Astrocyte of the hippocampus (primary cell): ENCODE data around the gene ZDHHC5.

Experiments used
- DNase-seq: peaks from one replicate; pipeline ENCODE4 v3.0.0; 2011; ENCODE audit warnings: low read depth, low spot score

Gene ZDHHC5

DNA sequence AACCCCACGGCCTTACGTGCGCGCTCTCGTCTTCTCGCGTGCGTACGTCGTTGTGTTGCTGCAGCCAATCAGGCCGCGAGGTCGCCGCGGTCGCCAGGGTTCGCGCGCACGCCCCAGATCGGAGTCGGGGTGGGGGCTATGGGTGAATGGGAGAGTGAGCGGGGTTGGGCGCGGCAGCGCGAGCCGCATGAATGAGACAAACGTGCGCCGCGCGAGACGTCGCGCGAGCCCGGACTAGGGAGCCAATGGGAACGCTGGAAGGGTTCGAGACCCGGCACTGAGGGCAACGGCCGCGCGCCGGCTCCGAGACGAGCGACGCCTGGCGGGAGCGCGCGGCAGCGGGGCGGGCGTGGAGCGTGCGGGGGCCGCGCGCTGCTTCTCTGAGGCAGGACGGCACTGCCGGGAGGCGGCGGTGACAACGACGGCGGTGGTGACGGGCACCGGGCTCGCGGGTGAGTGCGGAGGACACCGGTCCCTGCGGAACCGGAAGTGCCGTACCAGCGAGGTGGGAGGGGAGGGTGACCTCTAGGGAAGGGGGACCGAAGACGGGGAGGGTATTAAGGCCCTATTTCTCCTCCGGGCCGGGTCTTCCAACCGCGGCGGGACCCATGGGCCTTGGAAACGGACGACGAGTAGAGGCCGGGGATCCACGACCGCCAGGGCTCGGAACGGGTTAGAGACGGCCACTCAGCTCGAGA is at the start of gene ZDHHC5:
ZDHHC5 (plus strand) TSS at position 379 of the 698 bp plus-strand sequence. CDS start 4,977 bp downstream, outside the sequence.
- peak; percentile 100 for DNase-seq

GRCh38 chr11:57618438-57618837 is 49.5 kb upstream of the ZDHHC5 start:
- DNase-seq: no peak

GRCh38 chr11:57619331-57619730 is 48.6 kb upstream of the ZDHHC5 start:
- no peak for DNase-seq

GRCh38 chr11:57620467-57620866 is 47.4 kb upstream of the ZDHHC5 start:
- DNase-seq: no peak

- no peak for DNase-seq
Measured at GRCh38 chr11:57622263-57622662, 45.7 kb upstream of the ZDHHC5 start.

DNA sequence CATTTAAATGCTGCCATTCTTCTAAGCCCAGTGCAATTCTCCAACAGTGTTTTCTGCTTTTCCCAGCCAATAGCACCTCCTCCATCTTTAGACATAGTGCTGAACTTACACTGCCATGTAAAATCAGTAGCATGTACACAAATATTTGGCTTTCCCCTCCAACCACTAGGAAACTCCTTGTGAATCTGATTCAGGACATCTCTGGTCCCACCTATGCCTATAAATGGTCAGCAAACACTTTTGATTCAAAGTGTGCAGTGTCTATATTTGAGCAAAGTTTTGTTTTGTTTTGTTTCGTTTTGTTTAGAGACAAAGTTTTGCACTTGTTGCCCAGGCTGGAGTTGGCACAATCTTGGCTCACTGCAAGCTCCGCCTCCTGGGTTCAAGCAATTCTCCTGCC is 43.0 kb upstream of the ZDHHC5 start:
- no peak for DNase-seq

- no peak for DNase-seq
Measured at GRCh38 chr11:57626895-57627294, 41.0 kb upstream of the ZDHHC5 start.

- no peak for DNase-seq
Measured at GRCh38 chr11:57630171-57630570, 37.7 kb upstream of the ZDHHC5 start.

- DNase-seq: no peak
Measured at GRCh38 chr11:57632116-57632515, 35.8 kb upstream of the ZDHHC5 start.

DNA sequence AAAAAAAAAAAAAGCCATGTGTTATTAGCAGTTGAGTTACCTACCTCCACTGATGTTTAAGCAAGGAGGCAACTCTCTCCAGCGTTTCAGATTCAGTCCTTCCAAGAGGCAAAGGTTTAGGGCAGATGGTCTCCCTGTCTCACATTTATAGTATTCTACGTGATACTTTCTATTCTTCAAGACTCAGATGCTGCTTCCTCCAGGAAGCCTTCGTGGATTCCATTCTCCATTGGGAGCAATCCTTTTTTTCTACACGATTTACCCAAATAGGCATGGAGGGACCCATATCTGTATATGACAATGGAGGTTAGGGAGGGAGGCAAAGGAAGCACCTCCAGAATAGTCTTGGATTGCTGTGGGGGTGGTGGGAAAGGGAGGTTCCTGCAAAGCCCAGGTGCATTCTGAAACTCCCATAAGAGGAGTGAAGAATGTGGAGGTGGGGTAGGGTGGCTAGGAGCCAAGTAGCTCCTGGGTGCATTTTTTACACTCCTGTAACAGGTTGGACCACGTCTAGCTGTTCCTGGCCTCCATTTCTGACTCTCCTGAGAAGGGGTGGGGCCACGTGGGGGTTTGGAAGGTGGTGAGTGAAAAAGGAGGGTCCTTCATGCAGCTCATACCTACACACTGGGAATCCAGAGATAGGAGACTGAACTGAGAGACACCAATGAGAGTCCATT is 34.4 kb upstream of the ZDHHC5 start:
- no peak for DNase-seq

GRCh38 chr11:57634311-57634710 is 33.6 kb upstream of the ZDHHC5 start:
- no peak for DNase-seq

- no peak for DNase-seq
Measured at GRCh38 chr11:57635246-57635645, 32.7 kb upstream of the ZDHHC5 start.

DNA sequence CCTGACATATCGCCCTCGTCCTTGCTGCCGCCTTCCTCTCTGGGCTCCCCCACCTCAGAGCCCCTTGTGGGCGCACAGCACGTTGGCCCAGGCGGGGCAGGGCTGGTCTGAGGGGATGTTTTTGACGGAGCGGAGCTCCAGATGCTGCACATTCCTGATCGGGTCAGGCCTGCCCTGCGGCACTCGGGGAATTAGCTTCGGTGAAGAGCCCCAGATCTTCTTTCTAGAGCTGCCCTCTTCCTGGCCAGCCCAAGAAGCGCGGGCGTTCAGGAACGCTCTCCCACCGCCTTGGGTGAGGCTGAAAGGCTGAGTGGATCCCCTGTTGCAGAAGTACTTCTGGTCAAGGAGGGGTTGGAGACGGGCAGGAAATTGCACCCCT is 30.3 kb upstream of the ZDHHC5 start:
- no peak for DNase-seq

- DNase-seq: peak; percentile 93
Measured at GRCh38 chr11:57638005-57638781, 29.7 kb upstream of the ZDHHC5 start.

DNA sequence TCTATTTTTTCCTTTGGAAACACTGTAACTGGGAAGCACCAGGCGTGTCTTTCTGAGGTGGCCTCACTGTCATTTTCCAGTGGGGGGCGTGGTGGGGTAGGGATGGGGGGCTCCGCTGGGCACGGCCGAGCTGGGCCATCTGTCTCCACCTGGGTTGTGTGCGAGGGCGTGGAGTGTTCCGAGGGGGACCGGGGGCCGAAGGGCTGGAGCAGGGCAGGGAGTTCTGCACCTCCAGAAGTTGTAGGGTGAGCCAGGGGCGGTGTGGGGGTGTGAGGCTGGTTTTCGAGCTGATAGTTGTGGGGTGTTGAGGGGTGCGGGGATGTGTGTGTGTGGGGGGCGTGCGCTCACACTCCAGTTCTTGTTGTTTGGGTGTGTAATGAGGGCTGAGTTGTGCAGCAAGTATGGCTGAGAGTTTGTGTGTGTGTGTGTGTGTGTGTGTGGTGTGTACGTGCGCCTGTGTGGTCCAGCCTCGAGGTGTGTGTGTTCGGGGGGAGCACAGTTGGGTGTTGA is 29.0 kb upstream of the ZDHHC5 start:
- no peak for DNase-seq

GRCh38 chr11:57639321-57640067 is 28.4 kb upstream of the ZDHHC5 start:
- peak; percentile 79 for DNase-seq

- DNase-seq: no peak
Measured at GRCh38 chr11:57640068-57640800, 27.7 kb upstream of the ZDHHC5 start.

DNA sequence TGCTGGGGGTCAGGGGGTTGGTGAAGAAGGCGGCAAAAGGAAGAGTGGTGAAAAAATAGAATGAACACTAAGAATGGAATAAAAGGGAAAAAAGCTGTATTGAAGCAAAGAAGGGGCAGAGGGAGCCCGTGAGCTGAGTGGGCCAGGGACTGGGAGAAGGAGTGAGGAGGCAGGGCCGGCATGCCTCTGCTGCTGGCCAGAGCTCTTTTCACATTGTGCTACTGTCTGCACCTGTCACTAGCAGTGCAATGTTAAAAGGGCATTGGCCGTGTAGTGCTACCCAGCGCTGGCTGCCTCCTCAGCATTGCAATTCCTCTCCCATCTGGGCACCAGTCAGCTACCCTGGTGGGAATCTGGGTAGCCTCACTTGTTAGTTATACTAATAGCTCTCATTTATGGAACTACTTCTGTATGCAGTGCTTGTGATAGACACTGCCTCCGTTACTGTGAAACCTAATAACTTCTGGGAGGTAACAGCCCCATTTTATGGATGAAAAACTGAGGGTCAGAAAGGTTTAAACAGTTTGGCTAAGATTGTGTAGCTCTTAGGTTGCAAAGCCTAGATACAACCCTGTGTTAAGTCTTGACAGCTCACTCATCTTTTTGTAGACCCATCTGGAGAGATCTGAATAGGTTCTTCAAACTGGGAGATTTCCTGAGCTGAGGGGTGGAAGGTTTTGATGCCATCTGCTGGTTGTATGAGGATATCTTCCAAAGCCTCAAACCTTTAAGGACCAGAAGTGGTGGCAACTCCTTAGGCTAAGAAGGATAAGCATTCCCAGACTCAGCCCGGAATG is 26.7 kb upstream of the ZDHHC5 start:
- peak; percentile 64 for DNase-seq

- no peak for DNase-seq
Measured at GRCh38 chr11:57643802-57644201, 24.1 kb upstream of the ZDHHC5 start.
